ENCODE measurements around the gene PCK1. TPM values are rescaled to one million over a fixed set of nuclear protein-coding genes. Genes with fewer than 3 reads are reported as not detected.

Gene PCK1
- total and polyA plus RNA-seq, 2 of the 13 experiments (the other 11 are each of a cell fraction or from before 2014, with no cell fraction given) = 6.5 to 12.6 TPM

DNA sequence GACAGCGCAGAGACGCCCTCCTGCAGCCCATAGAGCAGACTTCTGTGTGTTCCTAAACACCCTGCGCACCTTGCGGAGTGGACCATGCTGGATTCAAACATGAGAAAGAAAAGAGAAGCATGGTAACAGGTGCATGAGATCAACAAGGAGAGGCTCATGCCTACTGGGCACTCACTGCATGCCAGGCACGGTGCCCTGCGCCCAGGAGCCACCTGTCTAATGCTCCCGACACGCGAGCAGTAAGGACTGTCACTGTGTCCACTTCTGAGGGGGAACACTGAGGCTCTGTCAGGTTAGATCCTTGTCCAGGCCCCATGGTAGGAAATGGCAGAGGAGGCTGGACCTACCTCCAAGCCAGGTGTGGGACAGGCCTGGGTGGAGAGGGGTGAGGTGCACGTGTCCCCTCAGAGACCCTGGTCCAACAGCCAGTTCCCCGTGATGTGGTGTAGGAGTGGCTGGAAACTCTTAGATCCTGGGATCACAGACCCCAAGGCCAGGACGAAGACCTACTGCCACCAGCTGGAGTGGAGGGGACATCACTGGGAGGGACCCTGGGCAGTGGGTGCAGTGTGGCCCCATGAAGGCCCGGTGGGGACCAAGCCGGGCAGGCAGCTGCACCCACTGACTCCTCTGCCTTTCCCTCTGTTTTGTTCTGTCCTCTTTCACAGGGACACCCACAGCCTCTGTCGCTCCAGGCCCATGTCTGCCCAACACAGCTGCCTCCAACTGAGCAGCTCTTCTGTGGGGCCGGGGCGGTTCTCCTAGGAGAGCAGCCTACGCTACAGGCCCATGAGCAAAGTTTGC is 29.8 kb downstream of the PCK1 start (continued):
- TF ChIP-seq, protein P1, sequence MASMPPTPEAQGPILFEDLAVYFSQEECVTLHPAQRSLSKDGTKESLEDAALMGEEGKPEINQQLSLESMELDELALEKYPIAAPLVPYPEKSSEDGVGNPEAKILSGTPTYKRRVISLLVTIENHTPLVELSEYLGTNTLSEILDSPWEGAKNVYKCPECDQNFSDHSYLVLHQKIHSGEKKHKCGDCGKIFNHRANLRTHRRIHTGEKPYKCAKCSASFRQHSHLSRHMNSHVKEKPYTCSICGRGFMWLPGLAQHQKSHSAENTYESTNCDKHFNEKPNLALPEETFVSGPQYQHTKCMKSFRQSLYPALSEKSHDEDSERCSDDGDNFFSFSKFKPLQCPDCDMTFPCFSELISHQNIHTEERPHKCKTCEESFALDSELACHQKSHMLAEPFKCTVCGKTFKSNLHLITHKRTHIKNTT (CRISPR knock-in tag; IDR thresholded peaks at IDR 0.05) = no peak
- no peak for TF ChIP-seq BHLHE40 (IDR thresholded peaks at IDR 0.05; ENCODE audit: low read length)
- TF ChIP-seq NFAT5 (CRISPR knock-in tag; IDR thresholded peaks at IDR 0.05) = 0 out of 2 replicates have a peak, but pooled peaks have one; percentile 30
- no peak for TF ChIP-seq CSRNP2 (CRISPR knock-in tag; conservative IDR thresholded peaks at IDR 0.05; ENCODE audit: low read depth)
- no peak for TF ChIP-seq HOXD1 (CRISPR knock-in tag; IDR thresholded peaks at IDR 0.05)
- no peak for TF ChIP-seq ZNF207 (IDR thresholded peaks at IDR 0.05; ENCODE audit: borderline replicate concordance)
- TF ChIP-seq MEIS2 (CRISPR knock-in tag; IDR thresholded peaks at IDR 0.05) = 0 out of 2 replicates have a peak, but pooled peaks have one; percentile 56
- TF ChIP-seq SP2 (CRISPR knock-in tag; IDR thresholded peaks at IDR 0.05) = peak; percentile 46; the same call in 1 of the 2 replicates
- TF ChIP-seq CBFB (CRISPR knock-in tag; IDR thresholded peaks at IDR 0.05) = no peak
- TF ChIP-seq RBM39 (IDR thresholded peaks at IDR 0.05; ENCODE audit: low read depth, low read length, poor library complexity, severe bottlenecking) = peak; percentile 8
- peak; percentile 35; the same call in 1 of the 2 replicates for TF ChIP-seq ZNF160 (CRISPR knock-in tag; IDR thresholded peaks at IDR 0.05)
- no peak for TF ChIP-seq HIVEP1 (CRISPR knock-in tag; IDR thresholded peaks at IDR 0.05)
- no peak for TF ChIP-seq ZNF674 (CRISPR knock-in tag; IDR thresholded peaks at IDR 0.05; ENCODE audit: low read depth)
- TF ChIP-seq ZBTB39 (CRISPR knock-in tag; IDR thresholded peaks at IDR 0.05) = 0 out of 2 replicates have a peak, but pooled peaks have one; percentile 0
- TF ChIP-seq TMF1 (CRISPR knock-in tag; IDR thresholded peaks at IDR 0.05; ENCODE audit: low read depth) = no peak
